ENCODE data around the gene GRAP2.

- TF ChIP-seq, protein P1, sequence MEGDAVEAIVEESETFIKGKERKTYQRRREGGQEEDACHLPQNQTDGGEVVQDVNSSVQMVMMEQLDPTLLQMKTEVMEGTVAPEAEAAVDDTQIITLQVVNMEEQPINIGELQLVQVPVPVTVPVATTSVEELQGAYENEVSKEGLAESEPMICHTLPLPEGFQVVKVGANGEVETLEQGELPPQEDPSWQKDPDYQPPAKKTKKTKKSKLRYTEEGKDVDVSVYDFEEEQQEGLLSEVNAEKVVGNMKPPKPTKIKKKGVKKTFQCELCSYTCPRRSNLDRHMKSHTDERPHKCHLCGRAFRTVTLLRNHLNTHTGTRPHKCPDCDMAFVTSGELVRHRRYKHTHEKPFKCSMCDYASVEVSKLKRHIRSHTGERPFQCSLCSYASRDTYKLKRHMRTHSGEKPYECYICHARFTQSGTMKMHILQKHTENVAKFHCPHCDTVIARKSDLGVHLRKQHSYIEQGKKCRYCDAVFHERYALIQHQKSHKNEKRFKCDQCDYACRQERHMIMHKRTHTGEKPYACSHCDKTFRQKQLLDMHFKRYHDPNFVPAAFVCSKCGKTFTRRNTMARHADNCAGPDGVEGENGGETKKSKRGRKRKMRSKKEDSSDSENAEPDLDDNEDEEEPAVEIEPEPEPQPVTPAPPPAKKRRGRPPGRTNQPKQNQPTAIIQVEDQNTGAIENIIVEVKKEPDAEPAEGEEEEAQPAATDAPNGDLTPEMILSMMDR (IDR thresholded peaks at IDR 0.05), result no peak
- TF ChIP-seq EZH2 (IDR thresholded peaks at IDR 0.05; ENCODE audit: borderline replicate concordance, insufficient read depth, low read depth, low read length, poor library complexity, severe bottlenecking), result no peak
Observed at GRCh38 chr22:39953101-39953500, 52.2 kb downstream of the GRAP2 start.
